GM20431 (cell line): ENCODE measurements around the gene PYY.

Experiments
- in situ Hi-C: fragments of 300-500 bp; cut with MseI, MboI; formaldehyde crosslinking; loops from one replicate; pipeline ENCODE4 v1.15.0; 2020; ENCODE audit warnings: low sequenced_read_pairs; ENCODE audit not compliant: unreplicated experiment

Gene PYY

GRCh38 chr17:43918026-43918389 is 35.7 kb downstream of the PYY start:
- in situ Hi-C loops, result no loop called here

GRCh38 chr17:43917348-43918025 is 36.3 kb downstream of the PYY start:
- in situ Hi-C loops, result no loop called here

- in situ Hi-C loops, result no loop called here
These were observed 36.8 kb downstream of the PYY start for GRCh38 chr17:43917016-43917347.

- in situ Hi-C loops, result no loop called here
These were observed 37.4 kb downstream of the PYY start for GRCh38 chr17:43916385-43916784.

- in situ Hi-C loops, result no loop called here
These were observed 38.2 kb downstream of the PYY start for GRCh38 chr17:43915559-43915958.

- in situ Hi-C loops, result no loop called here
These were observed 39.3 kb downstream of the PYY start for GRCh38 chr17:43914451-43914850.

GRCh38 chr17:43913584-43913983 is 40.2 kb downstream of the PYY start:
- in situ Hi-C loops, result no loop called here

- in situ Hi-C loops, result no loop called here
These were observed 41.0 kb downstream of the PYY start for GRCh38 chr17:43912635-43913304.

GRCh38 chr17:43911904-43912303 is 41.8 kb downstream of the PYY start:
- in situ Hi-C loops, result no loop called here

- in situ Hi-C loops, result no loop called here
These were observed 44.1 kb downstream of the PYY start for GRCh38 chr17:43909537-43910231.

- in situ Hi-C loops, result no loop called here
These were observed 45.6 kb downstream of the PYY start for GRCh38 chr17:43907998-43908721.

GRCh38 chr17:43907425-43907981 is 46.2 kb downstream of the PYY start, which contains the start of gene MPP2:
TSS of gene MPP2 (minus strand) at chr17:43907536. CDS start at chr17:43904460, 3,076 bp downstream.
- in situ Hi-C loops, result no loop called here

- in situ Hi-C loops, result no loop called here
These were observed 46.8 kb downstream of the PYY start for GRCh38 chr17:43906951-43907424.

- in situ Hi-C loops, result no loop called here
These were observed 47.5 kb downstream of the PYY start for GRCh38 chr17:43905985-43906852.

GRCh38 chr17:43905400-43905984 is 48.2 kb downstream of the PYY start:
- in situ Hi-C loops, result no loop called here
